Colonic mucosa (tissue), 4 donors: ENCODE results near the gene FURIN. TPM values are rescaled to one million over a fixed set of nuclear protein-coding genes. Genes with fewer than 3 reads are reported as not detected.

Experiments
- DNase-seq: peaks from one replicate; pipeline ENCODE4 v3.0.0-alpha.2; 2020
- H3K27ac ChIP-seq: fragments of 200-600 bp; one replicate; pipeline ENCODE4 v1.8.0; 2021
- H3K27me3 ChIP-seq: fragments of 200-600 bp; one replicate; pipeline ENCODE4 v1.8.0; 2021
- H3K36me3 ChIP-seq: fragments of 200-600 bp; one replicate; pipeline ENCODE4 v1.8.0; 2021
- H3K4me1 ChIP-seq: fragments of 200-600 bp; one replicate; pipeline ENCODE4 v1.8.0; 2021; ENCODE audit warnings: mild to moderate bottlenecking
- H3K4me3 ChIP-seq: fragments of 200-600 bp; one replicate; pipeline ENCODE4 v1.8.0; 2021
- H3K9ac ChIP-seq, 2 donors: one replicate each; pipeline ENCODE4 v1.7.0; 2013; ENCODE audit warnings: control low read depth in 2 of 2, low read depth in 2 of 2, low read length in 2 of 2
- H3K9me3 ChIP-seq: fragments of 200-600 bp; one replicate; pipeline ENCODE4 v1.8.0; 2021
- CTCF ChIP-seq: fragments of 200-600 bp; IDR thresholded peaks from one replicate; pipeline ENCODE4 v1.8.0; 2022; ENCODE audit warnings: antibody characterized with exemption, mild to moderate bottlenecking
- intact Hi-C: fragments of 100-400 bp; cut with DNase I; formaldehyde crosslinking; loops from one replicate; pipeline ENCODE4 v1.14.1; 2022
- total RNA-seq, 2 donors: library from RNA; stranded (reverse); fragmentation: NEBNext Ultra II Directional in 1 of 2; extraction: Animal tissue kit (Norgen Biotek cat#: 25700) in 1 of 2; gene quantifications; one replicate each; pipeline ENCODE4 v1.2.1, GENCODE V29; 2021
- donor health status: healthy.
- donor health status: DM: no; HTN: no; CAD: no.
- donor health status: DM: no; HTN: no; CAD: no.

Gene FURIN
- total RNA-seq, 2 donors from 2014 or later, result 72.3 to 82.5 TPM

GRCh38 chr15:90857337-90857736 lies 11.1 kb upstream of the FURIN start:
- Histone ChIP-seq H3K27ac (peak overlapping the region; percentile 16), H3K27me3 (no peaks in the 10 kb centered on the region), H3K9ac (peak overlapping the region in 1 of 2 donors; percentile 20), H3K4me1 (peaks cover 4% of the 10 kb centered on the region), H3K36me3 (no peaks in the 10 kb centered on the region), H3K4me3 (no peak overlapping the region), H3K9me3 (no peaks in the 10 kb centered on the region)
- no peak for TF ChIP-seq CTCF
- peak; percentile 63 for DNase-seq
- intact Hi-C loops, result no loop called here

- H3K36me3 ChIP-seq, result no peaks in the 10 kb centered on the region
- H3K27ac ChIP-seq, result no peak overlapping the region
- no peak for TF ChIP-seq CTCF
- H3K27me3 ChIP-seq, result no peaks in the 10 kb centered on the region
- intact Hi-C loops, result no loop called here
- H3K4me3 ChIP-seq, result no peak overlapping the region
- DNase-seq, result no peak
- H3K4me1 ChIP-seq, result peaks cover 4% of the 10 kb centered on the region
- H3K9ac ChIP-seq, result no peak overlapping the region
- H3K9me3 ChIP-seq, result no peaks in the 10 kb centered on the region
Observed at GRCh38 chr15:90857883-90858443, 10.4 kb upstream of the FURIN start.

- Histone ChIP-seq H3K4me1 (peaks cover 4% of the 10 kb centered on the region), H3K27ac (no peak overlapping the region), H3K36me3 (no peaks in the 10 kb centered on the region), H3K27me3 (no peaks in the 10 kb centered on the region), H3K9me3 (no peaks in the 10 kb centered on the region), H3K4me3 (no peak overlapping the region), H3K9ac (peak overlapping the region in 1 of 2 donors; percentile 24)
- intact Hi-C loops, result no loop called here
- TF ChIP-seq CTCF, result no peak
- DNase-seq, result no peak
Observed at GRCh38 chr15:90859234-90860131, 8.9 kb upstream of the FURIN start.

GRCh38 chr15:90860450-90860849 lies 7.9 kb upstream of the FURIN start:
- no peaks in the 10 kb centered on the region for H3K9me3 ChIP-seq
- H3K27me3 ChIP-seq, result no peaks in the 10 kb centered on the region
- H3K9ac ChIP-seq, result no peak overlapping the region
- TF ChIP-seq CTCF, result no peak
- H3K27ac ChIP-seq, result no peak overlapping the region
- H3K4me3 ChIP-seq, result no peak overlapping the region
- no peaks in the 10 kb centered on the region for H3K36me3 ChIP-seq
- intact Hi-C loops, result no loop called here
- no peak for DNase-seq
- H3K4me1 ChIP-seq, result peaks cover 4% of the 10 kb centered on the region

- TF ChIP-seq CTCF, result no peak
- intact Hi-C loops, result no loop called here
- Histone ChIP-seq H3K9ac (no peak overlapping the region), H3K27ac (no peak overlapping the region), H3K4me1 (peaks cover 4% of the 10 kb centered on the region), H3K27me3 (no peaks in the 10 kb centered on the region), H3K4me3 (no peak overlapping the region), H3K9me3 (no peaks in the 10 kb centered on the region), H3K36me3 (no peaks in the 10 kb centered on the region)
- DNase-seq, result peak; percentile 54
Observed at GRCh38 chr15:90860942-90861675, 7.3 kb upstream of the FURIN start.
